GM12872 (cell line): ENCODE measurements around the gene PPP2R2C.

Experiments
- CTCF ChIP-seq: IDR thresholded peaks from 3 replicates; pipeline ENCODE4 v1.5.1; 2011; ENCODE audit warnings: low read depth, mild to moderate bottlenecking, low read length, moderate library complexity; ENCODE audit not compliant: insufficient read depth

PPP2R2C gene

GRCh38 chr4:6385288-6385687 lies 87.1 kb downstream of the PPP2R2C start:
- no peak for TF ChIP-seq CTCF

GRCh38 chr4:6384541-6384940 lies 87.9 kb downstream of the PPP2R2C start:
- no peak for TF ChIP-seq CTCF

GRCh38 chr4:6383929-6384328 lies 88.5 kb downstream of the PPP2R2C start:
- no peak for TF ChIP-seq CTCF

- no peak for TF ChIP-seq CTCF
Measured at GRCh38 chr4:6383009-6383404, 89.4 kb downstream of the PPP2R2C start.

GRCh38 chr4:6381571-6382123 lies 90.8 kb downstream of the PPP2R2C start:
- no peak for TF ChIP-seq CTCF

GRCh38 chr4:6380746-6381410 lies 91.5 kb downstream of the PPP2R2C start:
- TF ChIP-seq CTCF = no peak

GRCh38 chr4:6379767-6380745 lies 92.4 kb downstream of the PPP2R2C start:
- no peak for TF ChIP-seq CTCF
